Stimulated activated naive CD8-positive, alpha-beta T cell treated with anti-CD3 and anti-CD28 coated beads, Interleukin-15, Interleukin-2, amounts not matched to agents 100 ng/mL and 50 ng/mL, for 24 hours (primary cell): ENCODE measurements around the gene STAT5B.
A peak's percentile ranks its signal among the peaks of the same experiment; 100 is the strongest.
"Not testable (repeated sequence)": the region's sequence is repeated elsewhere in the genome, so short reads cannot be mapped to it uniquely, and the experiment has no call there.

Experiments used
- H3K27ac Mint-ChIP-seq: one replicate; pipeline ENCODE4 v1.8.0; 2021; ENCODE audit warnings: mild to moderate bottlenecking, mixed read lengths
- H3K27me3 Mint-ChIP-seq: one replicate; pipeline ENCODE4 v1.8.0; 2021; ENCODE audit warnings: mixed read lengths
- H3K36me3 Mint-ChIP-seq: one replicate; pipeline ENCODE4 v1.8.0; 2021; ENCODE audit warnings: low read depth, mixed read lengths
- H3K4me1 Mint-ChIP-seq: one replicate; pipeline ENCODE4 v1.8.0; 2021; ENCODE audit warnings: low read depth, mixed read lengths
- H3K4me3 Mint-ChIP-seq: one replicate; pipeline ENCODE4 v1.8.0; 2021; ENCODE audit warnings: mild to moderate bottlenecking, mixed read lengths
- H3K9me3 Mint-ChIP-seq: one replicate; pipeline ENCODE4 v1.8.0; 2021; ENCODE audit warnings: mixed read lengths

The STAT5B gene

GRCh38 chr17:42311240-42312034, 35.2 kb upstream of the STAT5B start:
- H3K4me3 Mint-ChIP-seq = peak overlapping the region; percentile 70
- H3K27ac Mint-ChIP-seq = peak overlapping the region; percentile 88
- H3K4me1 Mint-ChIP-seq = peaks cover 76% of the 10 kb centered on the region
- H3K9me3 Mint-ChIP-seq = no peaks in the 10 kb centered on the region
- peaks cover 69% of the 10 kb centered on the region for H3K36me3 Mint-ChIP-seq
- H3K27me3 Mint-ChIP-seq = no peaks in the 10 kb centered on the region

- Mint-ChIP-seq H3K36me3 (peaks cover 67% of the 10 kb centered on the region), H3K9me3 (no peaks in the 10 kb centered on the region)
Observed at GRCh38 chr17:42310787-42311215, 34.6 kb upstream of the STAT5B start.

GRCh38 chr17:42309986-42310786, 34.0 kb upstream of the STAT5B start:
- Mint-ChIP-seq H3K9me3 (no peaks in the 10 kb centered on the region), H3K36me3 (peaks cover 62% of the 10 kb centered on the region)

More at GRCh38 chr17:42310787-42311215, 34.6 kb upstream of the STAT5B start:
- Mint-ChIP-seq H3K4me1 (peaks cover 76% of the 10 kb centered on the region), H3K4me3 (peak overlapping the region; percentile 21), H3K27ac (peak overlapping the region; percentile 88), H3K27me3 (no peaks in the 10 kb centered on the region)

GRCh38 chr17:42309142-42309541, 33.0 kb upstream of the STAT5B start:
- H3K9me3 Mint-ChIP-seq = no peaks in the 10 kb centered on the region
- H3K27ac Mint-ChIP-seq = peak overlapping the region; percentile 32
- no peak overlapping the region for H3K4me3 Mint-ChIP-seq
- peaks cover 68% of the 10 kb centered on the region for H3K36me3 Mint-ChIP-seq
- H3K27me3 Mint-ChIP-seq = no peaks in the 10 kb centered on the region
- H3K4me1 Mint-ChIP-seq = peaks cover 65% of the 10 kb centered on the region

More at GRCh38 chr17:42309986-42310786, 34.0 kb upstream of the STAT5B start:
- Mint-ChIP-seq H3K27me3 (no peaks in the 10 kb centered on the region), H3K4me3 (peak overlapping the region; percentile 43), H3K27ac (peak overlapping the region; percentile 88), H3K4me1 (peaks cover 70% of the 10 kb centered on the region)

GRCh38 chr17:42308446-42308845, 32.3 kb upstream of the STAT5B start:
- H3K9me3 Mint-ChIP-seq = no peaks in the 10 kb centered on the region
- no peak overlapping the region for H3K27ac Mint-ChIP-seq
- H3K27me3 Mint-ChIP-seq = no peaks in the 10 kb centered on the region
- peaks cover 69% of the 10 kb centered on the region for H3K36me3 Mint-ChIP-seq
- H3K4me1 Mint-ChIP-seq = peaks cover 63% of the 10 kb centered on the region
- no peak overlapping the region for H3K4me3 Mint-ChIP-seq

DNA sequence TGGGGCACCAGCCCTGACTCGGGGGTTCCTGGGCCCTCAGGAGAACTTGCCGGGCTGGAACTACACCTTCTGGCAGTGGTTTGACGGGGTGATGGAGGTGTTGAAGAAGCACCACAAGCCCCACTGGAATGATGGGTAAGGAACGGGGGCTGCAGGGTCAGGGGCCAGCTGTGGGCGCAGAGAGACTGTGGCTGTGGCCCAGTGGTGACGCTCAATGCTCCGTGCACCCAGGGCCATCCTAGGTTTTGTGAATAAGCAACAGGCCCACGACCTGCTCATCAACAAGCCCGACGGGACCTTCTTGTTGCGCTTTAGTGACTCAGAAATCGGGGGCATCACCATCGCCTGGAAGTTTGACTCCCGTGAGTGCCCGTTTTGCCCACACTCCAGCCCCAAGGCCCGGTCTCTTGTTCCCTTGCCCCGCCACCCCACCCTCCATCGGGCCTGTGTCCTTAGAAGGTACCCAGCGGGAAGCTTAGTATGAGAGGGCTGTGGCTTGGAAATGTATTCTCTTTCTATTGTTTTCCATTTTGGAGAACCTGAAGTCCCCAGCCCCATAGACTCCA, 31.3 kb upstream of the STAT5B start:
- Mint-ChIP-seq H3K9me3 (no peaks in the 10 kb centered on the region), H3K27ac (no peak overlapping the region), H3K4me1 (peaks cover 56% of the 10 kb centered on the region)

DNA sequence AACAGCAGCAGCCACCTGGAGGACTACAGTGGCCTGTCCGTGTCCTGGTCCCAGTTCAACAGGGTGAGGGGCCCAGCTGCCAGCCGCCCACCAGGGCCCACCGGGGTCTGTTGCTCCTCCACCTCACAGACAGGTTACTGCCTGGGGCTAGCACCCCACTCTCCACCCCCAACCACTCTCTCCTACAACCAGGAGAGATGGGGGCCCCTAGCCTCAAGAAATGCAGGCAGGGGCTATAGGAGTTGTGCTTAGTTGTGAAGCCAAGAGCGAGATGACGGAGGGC, 30.1 kb upstream of the STAT5B start:
- H3K36me3 Mint-ChIP-seq = peaks cover 80% of the 10 kb centered on the region
- H3K4me3 Mint-ChIP-seq = no peak overlapping the region
- no peaks in the 10 kb centered on the region for H3K9me3 Mint-ChIP-seq
- H3K27me3 Mint-ChIP-seq = no peaks in the 10 kb centered on the region
- peaks cover 45% of the 10 kb centered on the region for H3K4me1 Mint-ChIP-seq
- peak overlapping the region; percentile 50 for H3K27ac Mint-ChIP-seq

More for the DNA sequence above, 31.3 kb upstream of the STAT5B start:
- no peak overlapping the region for H3K4me3 Mint-ChIP-seq
- no peaks in the 10 kb centered on the region for H3K27me3 Mint-ChIP-seq
- H3K36me3 Mint-ChIP-seq = peaks cover 77% of the 10 kb centered on the region

DNA sequence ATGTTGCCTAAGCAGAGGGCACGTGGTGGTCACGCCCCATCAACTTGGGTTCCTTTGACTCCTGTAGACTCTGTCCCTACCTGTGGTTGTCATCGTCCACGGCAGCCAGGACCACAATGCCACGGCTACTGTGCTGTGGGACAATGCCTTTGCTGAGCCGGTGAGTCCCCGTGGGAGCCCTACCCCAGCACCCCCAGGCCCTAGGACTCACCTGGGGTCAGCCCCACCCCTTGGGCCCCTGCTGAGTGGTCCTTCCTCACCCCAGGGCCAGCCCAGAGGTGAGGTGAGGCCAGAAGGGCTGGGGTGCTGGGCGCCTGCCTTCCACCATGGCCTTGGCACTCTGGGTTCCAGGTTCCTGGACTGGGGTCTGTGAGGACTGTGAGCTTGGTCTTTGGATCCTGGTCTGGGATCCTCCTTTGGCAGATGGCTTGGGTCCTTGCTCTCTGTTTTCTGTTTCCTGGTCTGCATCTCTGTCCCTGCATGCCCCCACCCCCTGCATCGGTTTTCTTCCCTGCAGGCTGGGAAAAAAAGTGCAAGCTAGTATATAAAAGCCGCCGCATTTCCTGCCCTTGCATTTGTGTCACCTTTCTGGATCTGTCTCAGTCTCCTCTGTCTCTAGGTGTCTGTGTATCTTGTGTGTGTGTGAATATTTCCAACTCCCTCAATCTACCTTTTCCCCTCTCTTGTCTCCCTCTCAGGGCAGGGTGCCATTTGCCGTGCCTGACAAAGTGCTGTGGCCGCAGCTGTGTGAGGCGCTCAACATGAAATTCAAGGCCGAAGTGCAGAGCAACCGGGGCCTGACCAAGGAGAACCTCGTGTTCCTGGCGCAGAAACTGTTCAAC, 29.6 kb upstream of the STAT5B start:
- H3K36me3 Mint-ChIP-seq = peaks cover 80% of the 10 kb centered on the region
- H3K27me3 Mint-ChIP-seq = no peaks in the 10 kb centered on the region
- H3K27ac Mint-ChIP-seq = peak overlapping the region; percentile 50
- peaks cover 39% of the 10 kb centered on the region for H3K4me1 Mint-ChIP-seq
- no peaks in the 10 kb centered on the region for H3K9me3 Mint-ChIP-seq
- H3K4me3 Mint-ChIP-seq = peak overlapping the region; percentile 5

- H3K9me3 Mint-ChIP-seq, H3K27me3 Mint-ChIP-seq, H3K4me3 Mint-ChIP-seq: not testable (repeated sequence)
- peaks cover 31% of the 10 kb centered on the region for H3K4me1 Mint-ChIP-seq
- peaks cover 73% of the 10 kb centered on the region for H3K36me3 Mint-ChIP-seq
- H3K27ac Mint-ChIP-seq = peak overlapping the region; percentile 70
Observed at GRCh38 chr17:42305031-42305330, 28.8 kb upstream of the STAT5B start.

GRCh38 chr17:42304187-42305030, 28.2 kb upstream of the STAT5B start:
- H3K4me3 Mint-ChIP-seq = no peak overlapping the region
- H3K27ac Mint-ChIP-seq = peak overlapping the region; percentile 70
- H3K27me3 Mint-ChIP-seq = no peaks in the 10 kb centered on the region
- H3K4me1 Mint-ChIP-seq = peaks cover 26% of the 10 kb centered on the region
- H3K36me3 Mint-ChIP-seq = peaks cover 67% of the 10 kb centered on the region
- H3K9me3 Mint-ChIP-seq = no peaks in the 10 kb centered on the region

DNA sequence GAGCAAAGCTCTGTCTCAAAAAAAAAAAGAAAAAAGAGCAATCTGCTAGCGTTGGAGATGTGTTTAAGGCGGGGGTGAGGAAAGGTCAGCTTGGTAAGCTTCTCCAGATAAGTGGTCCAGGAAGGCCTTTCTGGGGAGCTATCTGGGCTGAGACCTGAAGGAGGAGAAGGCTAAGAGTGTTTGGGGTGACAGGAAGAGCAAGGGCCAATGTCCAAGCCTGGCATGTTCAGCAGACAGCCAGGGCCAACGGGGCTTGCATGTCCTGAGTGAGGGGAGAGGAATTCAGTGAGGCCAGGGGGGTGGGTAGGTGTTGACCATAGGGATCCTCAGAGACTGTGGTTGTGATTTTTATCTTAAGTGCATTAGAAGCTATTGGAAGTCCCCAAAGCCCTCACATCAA, 27.5 kb upstream of the STAT5B start:
- H3K27me3 Mint-ChIP-seq = no peaks in the 10 kb centered on the region
- peak overlapping the region; percentile 26 for H3K27ac Mint-ChIP-seq
- H3K36me3 Mint-ChIP-seq = peaks cover 65% of the 10 kb centered on the region
- no peak overlapping the region for H3K4me3 Mint-ChIP-seq
- peaks cover 19% of the 10 kb centered on the region for H3K4me1 Mint-ChIP-seq
- no peaks in the 10 kb centered on the region for H3K9me3 Mint-ChIP-seq

DNA sequence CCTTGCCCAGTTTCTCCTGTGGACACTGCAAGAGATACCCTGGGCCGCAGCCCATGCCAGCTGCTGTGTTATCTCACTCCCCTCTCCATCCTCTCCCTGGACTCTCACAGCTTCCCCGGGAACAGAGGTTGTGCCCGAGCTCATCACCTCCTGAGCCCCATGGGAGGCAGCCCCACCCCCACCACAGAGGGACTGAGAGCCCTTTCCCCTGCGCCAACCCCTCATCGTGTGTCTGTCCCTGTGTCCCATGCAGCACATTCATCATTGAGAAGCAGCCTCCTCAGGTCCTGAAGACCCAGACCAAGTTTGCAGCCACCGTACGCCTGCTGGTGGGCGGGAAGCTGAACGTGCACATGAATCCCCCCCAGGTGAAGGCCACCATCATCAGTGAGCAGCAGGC, 24.8 kb upstream of the STAT5B start:
- Mint-ChIP-seq H3K9me3 (no peaks in the 10 kb centered on the region), H3K4me1 (peaks cover 14% of the 10 kb centered on the region), H3K36me3 (peaks cover 61% of the 10 kb centered on the region), H3K4me3 (no peak overlapping the region), H3K27me3 (no peaks in the 10 kb centered on the region), H3K27ac (no peak overlapping the region)

DNA sequence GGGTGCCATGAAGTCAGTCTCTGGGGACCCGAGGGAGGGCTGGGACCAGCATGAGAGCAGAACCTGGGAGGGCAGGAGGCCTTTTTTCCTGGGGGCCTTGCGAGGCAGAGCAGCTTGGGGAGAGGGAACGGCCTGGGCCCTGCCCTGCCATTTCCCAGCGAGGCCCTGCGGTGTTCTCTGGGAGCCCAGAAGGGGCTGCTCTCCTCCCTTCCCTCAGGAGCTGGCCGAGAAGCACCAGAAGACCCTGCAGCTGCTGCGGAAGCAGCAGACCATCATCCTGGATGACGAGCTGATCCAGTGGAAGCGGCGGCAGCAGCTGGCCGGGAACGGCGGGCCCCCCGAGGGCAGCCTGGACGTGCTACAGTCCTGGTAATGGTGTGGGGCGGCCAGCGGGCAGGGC, 23.7 kb upstream of the STAT5B start:
- peaks cover 69% of the 10 kb centered on the region for H3K36me3 Mint-ChIP-seq
- not testable (repeated sequence) for H3K4me3 Mint-ChIP-seq, H3K9me3 Mint-ChIP-seq, H3K27ac Mint-ChIP-seq, H3K27me3 Mint-ChIP-seq
- H3K4me1 Mint-ChIP-seq = peaks cover 12% of the 10 kb centered on the region

GRCh38 chr17:42299361-42299760, 23.2 kb upstream of the STAT5B start:
- H3K36me3 Mint-ChIP-seq = peaks cover 69% of the 10 kb centered on the region
- not testable (repeated sequence) for H3K9me3 Mint-ChIP-seq, H3K27me3 Mint-ChIP-seq, H3K4me3 Mint-ChIP-seq, H3K27ac Mint-ChIP-seq
- H3K4me1 Mint-ChIP-seq = peaks cover 11% of the 10 kb centered on the region
